ENCODE results near the gene LAYN.

DNA sequence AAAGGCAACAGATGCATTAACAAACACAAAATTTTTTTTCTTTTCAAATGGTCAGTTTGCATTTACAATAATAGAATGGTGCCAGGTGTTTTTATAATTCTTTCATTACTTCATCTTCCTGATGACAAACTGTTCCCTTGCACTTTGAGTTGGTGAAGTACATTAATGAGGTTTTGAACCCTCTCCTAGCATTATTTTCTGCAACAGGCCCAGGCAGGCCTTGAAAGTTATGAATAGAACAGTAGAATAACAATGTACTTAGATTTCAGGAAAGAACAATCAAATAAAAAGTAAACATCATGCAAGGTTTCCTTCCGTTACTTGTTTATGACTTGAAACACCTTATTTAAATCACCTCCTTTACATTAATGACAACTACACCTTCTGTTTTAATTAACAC, 37.9 kb upstream of the LAYN start:
- TF ChIP-seq POLR2A (IDR thresholded peaks at IDR 0.05) = no peak
- TF ChIP-seq, protein P1, sequence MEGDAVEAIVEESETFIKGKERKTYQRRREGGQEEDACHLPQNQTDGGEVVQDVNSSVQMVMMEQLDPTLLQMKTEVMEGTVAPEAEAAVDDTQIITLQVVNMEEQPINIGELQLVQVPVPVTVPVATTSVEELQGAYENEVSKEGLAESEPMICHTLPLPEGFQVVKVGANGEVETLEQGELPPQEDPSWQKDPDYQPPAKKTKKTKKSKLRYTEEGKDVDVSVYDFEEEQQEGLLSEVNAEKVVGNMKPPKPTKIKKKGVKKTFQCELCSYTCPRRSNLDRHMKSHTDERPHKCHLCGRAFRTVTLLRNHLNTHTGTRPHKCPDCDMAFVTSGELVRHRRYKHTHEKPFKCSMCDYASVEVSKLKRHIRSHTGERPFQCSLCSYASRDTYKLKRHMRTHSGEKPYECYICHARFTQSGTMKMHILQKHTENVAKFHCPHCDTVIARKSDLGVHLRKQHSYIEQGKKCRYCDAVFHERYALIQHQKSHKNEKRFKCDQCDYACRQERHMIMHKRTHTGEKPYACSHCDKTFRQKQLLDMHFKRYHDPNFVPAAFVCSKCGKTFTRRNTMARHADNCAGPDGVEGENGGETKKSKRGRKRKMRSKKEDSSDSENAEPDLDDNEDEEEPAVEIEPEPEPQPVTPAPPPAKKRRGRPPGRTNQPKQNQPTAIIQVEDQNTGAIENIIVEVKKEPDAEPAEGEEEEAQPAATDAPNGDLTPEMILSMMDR (IDR thresholded peaks at IDR 0.05) = no peak
